GM19099 (cell line): ENCODE measurements around the gene CAND1.
A peak's percentile ranks its signal among the peaks of the same experiment; 100 is the strongest.

Experiments
- POLR2A ChIP-seq: IDR thresholded peaks from 3 replicates; pipeline ENCODE4 v1.6.1; 2011; ENCODE audit warnings: low read depth; ENCODE audit not compliant: insufficient read length; ENCODE audit errors: extremely low read depth

CAND1 gene

GRCh38 chr12:67268896-67269632, at the start of gene CAND1:
Gene CAND1, plus strand, starts transcription at chr12:67269358. Its CDS starts 360 bp downstream, at chr12:67269718.
- TF ChIP-seq POLR2A, result peak; percentile 85

- no peak for TF ChIP-seq POLR2A
Observed at GRCh38 chr12:67220065-67220464, 49.1 kb upstream of the CAND1 start.

- TF ChIP-seq POLR2A, result no peak
Observed at GRCh38 chr12:67222302-67222701, 46.9 kb upstream of the CAND1 start.

GRCh38 chr12:67223225-67223624, 45.9 kb upstream of the CAND1 start:
- no peak for TF ChIP-seq POLR2A

- TF ChIP-seq POLR2A, result no peak
Observed at GRCh38 chr12:67237231-67237630, 31.9 kb upstream of the CAND1 start.

GRCh38 chr12:67239061-67239460, 30.1 kb upstream of the CAND1 start:
- TF ChIP-seq POLR2A, result no peak

GRCh38 chr12:67241482-67241881, 27.7 kb upstream of the CAND1 start:
- TF ChIP-seq POLR2A, result no peak

GRCh38 chr12:67243260-67243659, 25.9 kb upstream of the CAND1 start:
- no peak for TF ChIP-seq POLR2A

GRCh38 chr12:67245571-67245970, 23.6 kb upstream of the CAND1 start:
- no peak for TF ChIP-seq POLR2A

- TF ChIP-seq POLR2A, result no peak
Observed at GRCh38 chr12:67251012-67251411, 18.1 kb upstream of the CAND1 start.

- no peak for TF ChIP-seq POLR2A
Observed at GRCh38 chr12:67254372-67255026, 14.7 kb upstream of the CAND1 start.

GRCh38 chr12:67256649-67257048, 12.5 kb upstream of the CAND1 start:
- TF ChIP-seq POLR2A, result no peak

- no peak for TF ChIP-seq POLR2A
Observed at GRCh38 chr12:67263471-67263870, 5.7 kb upstream of the CAND1 start.

- peak; percentile 41 for TF ChIP-seq POLR2A
Observed at GRCh38 chr12:67268335-67268895, 743 bp upstream of the CAND1 start.

GRCh38 chr12:67269633-67270573, 745 bp downstream of the CAND1 start:
- no peak for TF ChIP-seq POLR2A
